Fibroblast of skin of left biceps (primary cell): ENCODE data around the gene GPX3.
A peak's percentile ranks its signal among the peaks of the same experiment; 100 is the strongest.

Experiments used
- DNase-seq, 2 experiments: peaks; one replicate each; pipeline ENCODE4 v3.0.0-alpha.2; 2013; ENCODE audit warnings: low read depth in 2 of 2

GPX3 gene

GRCh38 chr5:151056379-151057325 lies 36.3 kb downstream of the GPX3 start:
- DNase-seq = no peak

DNA sequence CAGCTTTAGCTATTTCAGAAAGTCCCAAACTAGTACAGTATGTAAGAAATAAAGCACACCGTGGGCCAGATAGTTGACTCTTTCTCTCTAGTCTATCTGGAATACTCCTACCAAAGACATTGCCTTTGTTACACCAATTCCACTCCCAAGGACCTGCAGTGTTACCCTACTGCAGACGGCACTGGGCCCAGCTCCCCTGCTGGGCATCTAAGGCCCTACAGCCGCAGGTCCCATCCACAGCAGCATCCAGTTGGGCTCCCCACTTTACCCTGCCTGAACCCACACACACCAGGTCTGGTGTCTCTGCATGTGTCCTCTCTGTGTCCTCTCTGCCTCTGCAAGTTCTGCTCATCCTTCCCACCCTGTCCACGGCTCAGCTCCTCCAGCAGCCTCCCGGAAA lies 37.9 kb downstream of the GPX3 start:
- no peak for DNase-seq

DNA sequence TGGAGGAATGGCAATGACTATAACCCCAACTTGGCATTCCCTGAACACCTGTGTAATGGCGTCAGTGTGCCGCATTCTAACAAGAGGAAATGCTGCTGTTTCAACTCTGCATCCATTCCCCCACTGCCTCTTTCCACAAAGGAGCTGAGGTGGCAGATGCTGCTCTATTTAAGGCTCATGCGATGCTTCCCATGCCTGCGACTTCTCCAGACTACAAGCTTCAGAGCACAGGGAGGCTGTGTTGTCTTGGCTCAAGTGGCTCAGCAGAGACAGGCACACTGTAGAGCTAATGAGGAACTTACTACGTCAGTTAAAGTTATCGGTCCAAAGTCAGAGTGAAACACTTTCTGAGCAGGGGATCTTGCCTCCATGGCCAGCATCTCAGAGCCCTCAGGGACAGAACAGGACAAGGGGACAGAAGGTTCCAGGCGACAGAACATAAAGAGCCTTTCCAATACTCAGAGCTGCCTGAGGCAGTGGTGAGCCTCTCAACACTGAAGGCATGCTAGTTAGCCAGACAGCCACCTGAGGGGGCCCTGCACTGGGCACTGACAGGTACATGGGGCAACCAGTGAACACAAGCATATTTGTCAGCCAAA lies 38.6 kb downstream of the GPX3 start:
- DNase-seq = no peak

DNA sequence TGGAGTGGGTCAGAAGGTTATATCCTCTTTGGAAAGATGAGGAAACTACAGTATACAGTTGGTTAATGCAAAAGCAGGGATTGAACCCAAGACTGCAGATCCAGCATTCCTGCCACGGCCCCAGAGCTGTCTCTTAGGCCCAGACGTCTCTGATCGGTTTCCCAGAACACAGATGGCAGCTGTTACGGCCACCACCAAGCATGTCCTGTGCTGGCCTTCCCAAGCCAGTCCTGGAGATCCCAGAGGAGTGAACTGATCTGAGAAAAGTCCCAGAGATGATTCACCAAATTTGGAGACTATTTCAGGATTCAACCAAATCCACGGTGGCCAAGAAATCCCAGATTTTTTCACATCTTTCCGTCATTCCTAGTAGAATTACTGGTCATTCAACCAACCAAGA lies 40.4 kb downstream of the GPX3 start:
- DNase-seq = no peak

DNA sequence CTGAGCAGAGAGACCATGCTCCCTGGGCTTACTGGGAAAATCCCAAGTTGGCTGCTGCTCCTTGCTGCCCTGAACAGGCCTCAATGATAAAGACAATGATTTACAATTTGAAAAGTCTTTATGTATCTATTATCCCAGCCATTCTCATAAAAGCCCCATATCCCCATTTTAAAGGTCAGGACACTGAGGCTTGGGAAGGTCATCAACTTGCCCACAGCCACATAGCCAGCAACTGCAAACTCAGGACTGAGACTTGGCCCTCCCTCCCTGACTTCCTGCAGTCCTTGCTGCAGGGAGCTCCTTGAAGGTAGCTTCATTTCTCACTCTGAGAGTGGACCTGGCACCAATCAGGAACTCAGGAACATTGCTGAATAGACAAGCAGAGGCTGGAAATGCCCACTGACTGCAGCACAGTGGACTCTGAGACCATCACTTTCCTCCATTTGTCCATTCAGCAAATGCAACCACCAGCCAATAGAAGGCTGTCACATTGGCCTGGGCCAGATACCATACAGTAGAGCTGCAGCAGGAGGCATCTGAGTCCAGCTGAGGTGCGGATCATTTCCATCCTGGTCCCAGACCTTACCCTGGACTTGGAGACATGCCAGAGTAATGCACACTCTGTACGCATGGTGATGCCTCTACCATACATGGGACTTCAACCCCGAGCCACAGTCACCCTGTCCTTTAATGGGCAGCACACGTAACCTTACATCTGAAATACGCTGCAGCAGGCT lies 42.2 kb downstream of the GPX3 start:
- no peak for DNase-seq

DNA sequence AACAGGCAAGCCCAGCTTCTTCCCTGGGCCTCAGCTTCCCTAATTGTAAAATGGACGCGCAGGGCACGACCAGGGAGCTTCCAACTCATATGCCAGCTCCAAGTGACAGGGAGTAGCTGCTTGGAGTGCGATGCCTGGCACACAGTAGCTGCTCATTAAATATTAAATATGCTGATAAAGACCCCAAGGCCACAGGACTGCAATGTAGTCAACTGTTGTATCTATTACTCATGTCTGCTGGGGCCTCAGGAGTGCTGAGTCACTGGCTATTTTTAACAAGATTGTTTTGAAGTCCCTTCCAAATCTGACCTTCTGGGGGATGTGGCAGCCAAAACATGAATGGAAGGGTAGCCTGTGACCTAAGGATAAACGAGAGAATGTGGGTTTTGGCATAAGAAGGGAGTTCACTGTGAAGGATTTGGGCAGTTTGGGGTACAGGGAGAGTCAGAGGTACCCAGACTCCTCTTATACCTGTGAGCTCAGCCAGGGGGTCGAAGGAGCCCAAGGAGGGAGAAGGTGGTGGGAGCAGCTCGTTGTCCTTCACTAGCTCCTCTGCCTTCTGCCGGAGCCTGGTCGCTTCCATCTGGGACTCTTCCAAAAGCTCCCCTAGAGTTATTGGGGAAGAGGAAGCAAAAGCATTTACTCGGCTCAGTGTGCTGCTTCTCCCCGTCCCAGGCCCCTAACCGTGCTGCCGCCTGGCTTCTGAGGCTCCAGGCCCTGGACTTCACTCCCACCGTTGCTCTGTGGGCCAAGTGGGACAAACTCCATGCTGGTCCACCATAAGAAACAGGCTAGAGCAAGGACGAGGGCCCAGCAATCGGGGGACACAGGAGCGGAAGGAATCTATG lies 43.0 kb downstream of the GPX3 start:
- peak in 1 of 2 experiments; percentile 18 for DNase-seq

GRCh38 chr5:151064916-151065499 lies 44.6 kb downstream of the GPX3 start:
- DNase-seq = no peak

DNA sequence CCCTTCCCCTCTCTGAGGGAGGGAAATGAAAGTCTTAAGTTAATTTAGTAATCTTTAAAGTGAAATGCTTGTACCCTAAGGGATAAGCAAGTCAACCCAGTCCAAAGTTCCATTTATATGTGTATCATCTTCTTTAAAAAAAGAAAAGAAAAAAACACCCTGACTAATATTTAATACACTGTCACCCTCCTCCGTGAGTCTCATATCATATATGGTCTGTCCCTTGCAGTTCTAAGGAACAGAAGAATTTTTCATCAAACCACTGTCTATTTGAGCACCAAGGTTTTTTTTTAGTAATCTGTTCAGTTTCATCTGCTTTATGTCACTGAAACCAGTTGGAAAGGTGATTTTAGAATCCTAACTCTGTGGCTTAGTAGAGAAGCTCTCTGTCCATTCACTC lies 45.2 kb downstream of the GPX3 start:
- no peak for DNase-seq

DNA sequence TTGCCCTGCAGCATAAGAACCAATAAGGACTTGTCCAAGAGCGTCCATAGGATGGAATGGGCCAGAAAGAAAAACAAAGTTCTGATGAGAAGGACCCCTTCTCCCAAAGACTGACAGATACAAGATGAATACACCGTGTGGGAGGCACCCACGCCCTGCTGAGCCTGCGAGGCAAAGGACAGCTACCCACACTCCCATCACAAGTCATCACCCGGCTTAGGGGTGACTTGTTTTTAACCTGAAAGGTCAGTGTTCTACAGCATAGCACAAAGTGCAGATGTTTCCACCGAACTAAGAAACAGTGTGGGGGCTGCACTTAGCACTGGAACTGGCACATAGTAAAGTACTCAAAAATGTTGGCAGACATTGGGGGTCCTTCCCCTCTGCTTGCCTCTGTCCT lies 46.5 kb downstream of the GPX3 start:
- DNase-seq = no peak

DNA sequence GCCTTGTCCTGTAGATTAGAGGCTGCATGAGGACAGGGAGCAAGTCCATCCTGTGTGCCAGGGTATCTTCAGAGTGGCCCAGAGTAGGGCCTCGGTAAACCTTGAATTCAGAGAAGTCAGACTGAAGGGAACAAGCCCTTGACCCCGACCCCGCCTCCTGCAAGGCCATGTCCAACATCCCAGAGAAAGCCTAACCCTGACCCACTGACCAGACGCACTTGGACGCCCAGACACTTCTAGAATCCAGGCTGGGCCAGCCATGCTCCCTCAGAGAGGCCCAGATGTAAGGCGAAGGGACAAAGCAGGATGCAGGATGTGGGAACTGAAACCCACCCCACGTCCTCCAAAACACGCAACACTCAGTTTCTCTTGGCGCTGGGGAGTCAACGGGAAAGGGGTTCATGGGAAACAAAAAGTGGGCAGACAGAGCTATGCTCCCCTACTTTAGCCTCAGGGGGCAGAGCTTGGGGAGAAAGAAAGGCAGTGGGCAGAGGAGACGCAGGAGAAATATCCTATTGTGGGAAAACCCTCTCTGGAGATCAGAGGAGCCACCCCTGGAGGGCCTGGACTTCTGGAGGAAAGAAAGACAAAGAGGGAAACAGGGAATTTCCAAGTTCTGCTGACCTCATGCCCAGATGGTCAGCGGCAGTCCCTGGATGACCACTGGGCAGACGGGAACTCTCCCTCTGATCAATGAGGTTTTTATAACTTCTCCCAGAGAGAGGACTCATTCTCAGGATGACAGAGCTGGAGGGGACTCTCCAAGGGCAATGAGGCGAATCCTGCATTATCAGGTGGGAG lies 47.4 kb downstream of the GPX3 start:
- DNase-seq = no peak

GRCh38 chr5:151068433-151069197 lies 48.2 kb downstream of the GPX3 start:
- no peak for DNase-seq

DNA sequence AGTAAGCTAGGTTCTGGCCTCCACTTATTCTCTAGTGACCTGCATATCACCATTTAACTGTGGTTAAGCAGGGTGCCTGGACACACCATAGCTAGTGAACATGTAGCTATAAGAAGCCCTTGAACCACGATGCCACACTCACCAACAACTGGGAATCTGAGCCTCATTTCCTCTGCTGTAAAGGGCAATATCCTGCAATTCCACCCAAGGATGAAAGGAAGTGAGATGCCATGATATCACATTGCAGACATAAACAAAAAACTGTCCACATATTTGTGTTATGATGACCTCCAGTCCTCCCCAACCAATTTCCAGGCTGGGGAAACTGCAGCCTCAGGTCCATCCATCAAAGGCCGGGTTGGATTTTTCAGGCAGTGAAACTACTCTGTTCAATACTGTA lies 50.1 kb downstream of the GPX3 start:
- no peak for DNase-seq

- no peak for DNase-seq
These were observed 50.6 kb downstream of the GPX3 start for GRCh38 chr5:151071021-151071420.

- DNase-seq = no peak
These were observed 51.6 kb downstream of the GPX3 start for GRCh38 chr5:151071848-151072629.

DNA sequence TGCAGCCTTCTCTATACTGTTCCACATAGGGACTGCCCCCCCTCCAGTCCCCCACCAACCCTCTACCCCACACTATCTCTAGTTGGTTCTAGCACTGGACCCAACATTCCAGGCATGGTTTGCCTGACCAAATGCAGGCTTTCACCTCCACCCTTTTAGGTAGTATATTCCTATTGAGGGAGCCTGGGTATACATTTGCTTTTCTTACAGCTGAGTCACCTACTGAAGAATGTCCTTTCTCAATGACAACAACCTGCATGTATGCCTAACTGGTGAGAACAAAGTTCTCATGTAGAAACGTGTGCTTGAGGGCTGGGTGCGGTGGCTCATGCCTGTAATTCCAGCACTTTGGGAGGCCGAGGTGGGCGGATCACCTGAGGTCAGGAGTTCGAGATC lies 52.2 kb downstream of the GPX3 start:
- no peak for DNase-seq

- DNase-seq = no peak
These were observed 52.9 kb downstream of the GPX3 start for GRCh38 chr5:151073280-151073679.

DNA sequence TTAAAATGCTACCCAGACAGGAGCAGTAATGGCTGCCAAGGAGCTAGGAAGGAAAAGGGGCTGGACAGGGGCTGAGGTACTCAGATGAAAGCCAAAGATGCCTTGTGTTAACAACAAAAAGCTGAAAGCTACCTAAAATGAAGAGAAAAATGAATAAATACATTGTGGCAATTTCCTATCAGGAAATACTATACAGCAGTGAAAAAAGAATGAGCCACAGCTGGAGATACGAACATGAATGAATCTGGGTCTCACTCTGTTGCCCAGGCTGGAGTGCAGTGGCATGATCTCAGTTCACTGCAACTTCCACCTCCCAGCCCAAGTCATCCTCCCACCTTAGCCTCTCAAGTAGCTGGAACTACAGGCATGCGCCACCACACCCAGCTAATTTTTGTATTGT lies 54.2 kb downstream of the GPX3 start:
- no peak for DNase-seq

GRCh38 chr5:151075698-151076331 lies 55.4 kb downstream of the GPX3 start:
- DNase-seq = no peak
